K562 (cell line): ENCODE data around the gene PLPP4. TPM values are rescaled to one million over a fixed set of nuclear protein-coding genes. Genes with fewer than 3 reads are reported as not detected.

Source experiments
- ATAC-seq: fragments of 200-7000 bp; cut with Tn5 transposase; 3 replicates; pipeline ENCODE4 v1.9.1; 2020; ENCODE audit warnings: moderate library complexity
- BruUV-seq: library from RNA; stranded (reverse); fragments of 400-500 nt; replicated peaks from 2 replicates; lab custom pipeline; 2021; lab: Mats Ljungman, UMichigan
- CTCF ChIA-PET: fragments of 300-600 bp; formaldehyde crosslinking; extraction: SDS; loops from one replicate; lab custom pipeline; 2021; ENCODE audit warnings: low intra/inter-chr PET ratio; lab: Yijun Ruan, JAX
- POLR2A ChIA-PET: fragments of 300-600, 350-650 bp; sonication (Branson Sonifier 250); formaldehyde crosslinking; extraction: SDS; loops from one replicate; lab custom pipeline; 2021; ENCODE audit warnings: antibody characterized with exemption, inconsistent platforms; lab: Yijun Ruan, JAX
- DNase-seq, 4 experiments: peaks; one replicate each; pipeline versions ENCODE4 v3.0.0 to v3.0.0-alpha.2; 2011 to 2018; ENCODE audit warnings: low spot score in 3 of 4, mixed read lengths in 3 of 4; ENCODE audit errors: extremely low read depth in 1 of 4
- FAIRE-seq: peaks from 2 replicates; lab custom pipeline; 2011; peaks lifted over from hg19 to GRCh38; lab: Jason Lieb, UNC
- H2AFZ ChIP-seq: 2 replicates; pipeline ENCODE4 v1.6.0; 2011; ENCODE audit warnings: low read depth, low read length, control low read depth, inconsistent platforms
- H3K27ac ChIP-seq: fragments of 200-600 bp; 3 replicates; pipeline ENCODE4 v1.8.0; 2011; ENCODE audit warnings: low read depth, mild to moderate bottlenecking, control low read depth, inconsistent platforms, low read length, moderate library complexity, mixed read lengths; ENCODE audit errors: extremely low read depth
- H3K27me3 ChIP-seq, 2 experiments: fragments of 300-600 bp in 1 of 2; 2 replicates in 1 of 2; 3 replicates in 1 of 2; pipeline versions ENCODE4 v1.6.0 to v1.8.0; 2011; ENCODE audit warnings: inconsistent platforms in 2 of 2, low read length in 2 of 2, mild to moderate bottlenecking in 1 of 2, mixed read lengths in 1 of 2, moderate library complexity in 1 of 2; ENCODE audit not compliant: control insufficient read depth in 2 of 2, insufficient read depth in 2 of 2
- H3K36me3 ChIP-seq: fragments of 300-600 bp; 3 replicates; pipeline ENCODE4 v1.8.0; 2011; ENCODE audit warnings: mild to moderate bottlenecking, low read length, inconsistent platforms; ENCODE audit not compliant: control insufficient read depth, insufficient read depth
- H3K4me1 ChIP-seq, 2 experiments: fragments of 200-600 bp in 1 of 2; replicated peaks in 1 of 2; 2 replicates in 1 of 2; 3 replicates in 1 of 2; pipeline versions ENCODE4 v1.5.1 to v1.8.0; 2011; ENCODE audit warnings: inconsistent platforms in 2 of 2, low read length in 2 of 2, mild to moderate bottlenecking in 1 of 2, mixed read lengths in 1 of 2, moderate library complexity in 1 of 2; ENCODE audit not compliant: control insufficient read depth in 2 of 2, insufficient read depth in 2 of 2
- H3K4me2 ChIP-seq: 2 replicates; pipeline ENCODE4 v1.6.1; 2011; ENCODE audit warnings: low read length, control low read depth, inconsistent platforms, mixed read lengths; ENCODE audit not compliant: insufficient read depth
- H3K4me3 ChIP-seq: fragments of 200-600 bp; sonication (generic), shearing (Covaris generic); 2 replicates; pipeline ENCODE4 v1.5.1; 2016; ENCODE audit warnings: control low read depth, inconsistent platforms
- H3K79me2 ChIP-seq: fragments of 200-600 bp; 3 replicates; pipeline ENCODE4 v1.8.0; 2011; ENCODE audit warnings: low read length, inconsistent platforms; ENCODE audit not compliant: control insufficient read depth, insufficient read depth
- H3K9ac ChIP-seq, 2 experiments: 2 replicates each; pipeline versions ENCODE4 v1.6.0 to v1.6.1; 2011; ENCODE audit warnings: low read depth in 2 of 2, low read length in 2 of 2, control low read depth in 1 of 2, inconsistent platforms in 1 of 2, mild to moderate bottlenecking in 1 of 2, mixed read lengths in 1 of 2; ENCODE audit not compliant: insufficient read depth in 1 of 2
- H3K9me1 ChIP-seq: one replicate; pipeline ENCODE4 v1.6.0; 2011; ENCODE audit warnings: inconsistent platforms, mild to moderate bottlenecking, low read length, moderate library complexity; ENCODE audit not compliant: control insufficient read depth, insufficient read depth
- H3K9me3 ChIP-seq: replicated peaks from 2 replicates; pipeline ENCODE4 v1.5.1; 2011; ENCODE audit warnings: low read depth, low read length, inconsistent platforms; ENCODE audit not compliant: control insufficient read depth, insufficient read depth
- H4K20me1 ChIP-seq: replicated peaks from 2 replicates; pipeline ENCODE4 v1.6.1; 2011; ENCODE audit warnings: low read length, inconsistent platforms, mixed read lengths; ENCODE audit not compliant: control insufficient read depth, insufficient read depth
- ETS2 ChIP-seq: IDR thresholded peaks from 2 replicates; pipeline ENCODE4 v1.6.1; 2016; ENCODE audit warnings: borderline replicate concordance, missing genetic modification characterization, mild to moderate bottlenecking, moderate library complexity, missing compliant biosample characterization; ENCODE audit not compliant: poor library complexity, severe bottlenecking
- FOXP4 ChIP-seq: sonication (generic); formaldehyde crosslinking; IDR thresholded peaks from 2 replicates; pipeline ENCODE4 v1.8.0; 2022; ENCODE audit warnings: mild to moderate bottlenecking, missing genetic modification reagents, borderline replicate concordance
- ILK ChIP-seq: fragments of 450-650 bp; IDR thresholded peaks from 2 replicates; pipeline ENCODE4 v1.6.1; 2016; ENCODE audit warnings: missing genetic modification characterization, low read depth, mild to moderate bottlenecking, missing compliant biosample characterization, moderate library complexity, borderline replicate concordance
- THRAP3 ChIP-seq: fragments of 450-650 bp; IDR thresholded peaks from 2 replicates; pipeline ENCODE4 v1.6.1; 2016; ENCODE audit warnings: mild to moderate bottlenecking, inconsistent platforms, borderline replicate concordance
- ZBTB40 ChIP-seq, 2 experiments: fragments of 450-650 bp in 1 of 2; sonication (generic) in 1 of 2; formaldehyde crosslinking in 1 of 2; IDR thresholded peaks; 2 replicates each; pipeline versions ENCODE4 v1.7.1 to v1.9.0; 2016 to 2022; ENCODE audit warnings: inconsistent platforms in 1 of 2, mild to moderate bottlenecking in 1 of 2, missing genetic modification reagents in 1 of 2
- ZC3H11A ChIP-seq: IDR thresholded peaks from 2 replicates; pipeline ENCODE4 v1.6.1; 2012; ENCODE audit warnings: low read depth, low read length, improper control_type of control experiment
- ZNF217 ChIP-seq: sonication (generic); formaldehyde crosslinking; IDR thresholded peaks from 2 replicates; pipeline ENCODE4 v1.8.0; 2022; ENCODE audit warnings: mild to moderate bottlenecking, missing genetic modification reagents
- WGBS: fragments of 100-300 bp; shearing (Covaris generic); methylation state at CpG from one replicate; pipeline ENCODE4 v1.1.6; 2016; ENCODE audit warnings: low coverage, mixed read lengths; ENCODE audit not compliant: insufficient coverage; ENCODE audit errors: missing lambda C conversion rate; 5-methylcytosine and 5-hydroxymethylcytosine counted together
- in situ Hi-C: fragments of 300-500 bp; cut with MboI; formaldehyde crosslinking; loops from 4 replicates; pipeline ENCODE4 v1.15.0; 2018; ENCODE audit warnings: inconsistent platforms, mixed read lengths
- intact Hi-C: fragments of 100-400 bp; cut with micrococcal nuclease; formaldehyde crosslinking; loops from 2 replicates; pipeline ENCODE4 v1.14.2; 2022
- polyA plus RNA-seq, 8 experiments: library from polyadenylated mRNA; depleted of rRNA in 4 of 8; stranded (reverse) in 5 of 8; unstranded in 3 of 8; fragments of >200 nt; fragmentation: Nextera tagmentation in 2 of 8; fragmentation: Illumina TruSeq in 1 of 8; extraction: Ambion mirVana in 2 of 8; extraction: Trizol in 1 of 8; gene quantifications; 2 replicates each; pipeline versions ENCODE4 v1.2.1 to v1.2.3, GENCODE V29; 2011 to 2014; ENCODE audit warnings: inconsistent platforms in 1 of 8, missing spikeins in 1 of 8
- total RNA-seq, 7 experiments: library from RNA; depleted of rRNA in 6 of 7; stranded (reverse); fragments of >200 nt in 6 of 7; fragmentation: Illumina TruSeq in 2 of 7; extraction: Trizol in 2 of 7; gene quantifications; 2 replicates each; pipeline versions ENCODE4 v1.2.1 to v1.2.3, GENCODE V29; 2011 to 2021; ENCODE audit warnings: low replicate concordance in 1 of 7

The PLPP4 gene
- total and polyA plus RNA-seq, 9 of the 15 experiments (the other 6 are each of a cell fraction or from before 2014, with no cell fraction given): 0.08 TPM; not detected in 8

- no peak for TF ChIP-seq FOXP4 (CRISPR knock-in tag)
- TF ChIP-seq ZC3H11A: no peak
Observed at GRCh38 chr10:120583424-120584108, 126.5 kb downstream of the PLPP4 start (continued).

- in situ Hi-C loops (no loop called here), intact Hi-C loops (no loop called here)
- H3K4me1 ChIP-seq: no peaks in the 10 kb centered on the region
- no peak overlapping the region for H2AFZ ChIP-seq
- H3K9ac ChIP-seq: no peak overlapping the region
- TF ChIP-seq ILK (tag) (no peak), ETS2 (tag) (no peak), THRAP3 (no peak), ZBTB40 (IDR thresholded peaks at IDR 0.05) (no peak), ZBTB40 (CRISPR knock-in tag; IDR thresholded peaks at IDR 0.05) (no peak), ZNF217 (no peak)
- no peak overlapping the region for H3K4me2 ChIP-seq
- CTCF ChIA-PET: no interaction called here
- no peak overlapping the region for H3K4me3 ChIP-seq
- ATAC-seq (no peak), FAIRE-seq (no peak), DNase-seq (no peak)
- no peaks in the 10 kb centered on the region for H4K20me1 ChIP-seq
- H3K79me2 ChIP-seq: no peaks in the 10 kb centered on the region
- H3K27me3 ChIP-seq: no peaks in the 10 kb centered on the region
- no peak overlapping the region for H3K27ac ChIP-seq
- POLR2A ChIA-PET: interaction anchor here (0.8 kb wide), 1 partner anchor 18 kb away, joined by 3 read pairs; no protein-coding TSS in a partner anchor
- H3K9me3 ChIP-seq: no peaks in the 10 kb centered on the region
- no peaks in the 10 kb centered on the region for H3K36me3 ChIP-seq
- WGBS: 0% methylated on average over 1 of the region's 1 CpG
- H3K9me1 ChIP-seq: no peaks in the 10 kb centered on the region
- no TSS peak for BruUV-seq
Observed at GRCh38 chr10:120584786-120585185, 127.8 kb downstream of the PLPP4 start.
